HepG2 (cell line): Measurements from ENCODE around the gene TMEM144. TPM values are rescaled to one million over a fixed set of nuclear protein-coding genes. Genes with fewer than 3 reads are reported as not detected.
A peak's percentile ranks its signal among the peaks of the same experiment; 100 is the strongest.

Experiments used
- ATAC-seq: fragments of 200-7000 bp; cut with Tn5 transposase; 3 replicates; pipeline ENCODE4 v1.9.1; 2020; ENCODE audit warnings: mild to moderate bottlenecking, moderate library complexity
- BruUV-seq: library from RNA; stranded (reverse); fragments of 400-500 nt; replicated peaks from 2 replicates; lab custom pipeline; 2021; lab: Mats Ljungman, UMichigan
- CTCF ChIA-PET: fragments of 300-600 bp; formaldehyde crosslinking; extraction: SDS; loops from one replicate; lab custom pipeline; 2021; ENCODE audit warnings: low total read pairs, inconsistent platforms, low intra/inter-chr PET ratio; lab: Yijun Ruan, JAX
- POLR2A ChIA-PET: fragments of 350-600 bp; sonication (Branson Sonifier 250); formaldehyde crosslinking; loops from one replicate; lab custom pipeline; 2020; ENCODE audit warnings: antibody characterized with exemption, inconsistent platforms; lab: Yijun Ruan, JAX
- DNase-seq: peaks from one replicate; pipeline ENCODE4 v3.0.0-alpha.2; 2015; ENCODE audit warnings: low spot score
- FAIRE-seq: peaks from 3 replicates; lab custom pipeline; 2011; peaks lifted over from hg19 to GRCh38; lab: Jason Lieb, UNC
- H2AFZ ChIP-seq: one replicate; pipeline ENCODE4 v1.6.1; 2011; ENCODE audit warnings: low read length, inconsistent platforms
- H3K27ac ChIP-seq: fragments of 300-600 bp; 3 replicates; pipeline ENCODE4 v1.8.0; 2011; ENCODE audit warnings: mixed run types, mild to moderate bottlenecking, mixed read lengths, low read length, inconsistent platforms; ENCODE audit not compliant: insufficient read depth; ENCODE audit errors: extremely low read length
- H3K27me3 ChIP-seq, 2 experiments: fragments of 200-600 bp in 1 of 2; 2 replicates in 1 of 2; 3 replicates in 1 of 2; pipeline versions ENCODE4 v1.6.0 to v1.8.0; 2011; ENCODE audit warnings: low read length in 2 of 2, mild to moderate bottlenecking in 2 of 2, moderate library complexity in 2 of 2, inconsistent platforms in 1 of 2; ENCODE audit not compliant: insufficient read depth in 2 of 2, control insufficient read depth in 1 of 2
- H3K36me3 ChIP-seq, 2 experiments: fragments of 200-600 bp in 1 of 2; replicated peaks in 1 of 2; 2 replicates in 1 of 2; 3 replicates in 1 of 2; pipeline versions ENCODE4 v1.5.1 to v1.8.0; 2011; ENCODE audit warnings: low read length in 2 of 2, inconsistent platforms in 1 of 2; ENCODE audit not compliant: insufficient read depth in 2 of 2, control insufficient read depth in 1 of 2
- H3K4me1 ChIP-seq: 2 replicates; pipeline ENCODE4 v1.5.1; 2012; ENCODE audit warnings: low read length, inconsistent platforms; ENCODE audit not compliant: insufficient read depth
- H3K4me2 ChIP-seq: 2 replicates; pipeline ENCODE4 v1.6.0; 2011; ENCODE audit warnings: low read depth, low read length, inconsistent platforms
- H3K4me3 ChIP-seq, 3 experiments: fragments of 200-600 bp in 1 of 3; sonication (generic), shearing (Covaris generic) in 1 of 3; replicated peaks in 1 of 3; 2 replicates each; pipeline ENCODE4 v1.5.1; 2011 to 2016; ENCODE audit warnings: low read length in 3 of 3, inconsistent platforms in 2 of 3, low read depth in 2 of 3, mild to moderate bottlenecking in 2 of 3, control low read depth in 1 of 3, mixed read lengths in 1 of 3; ENCODE audit not compliant: insufficient read depth in 1 of 3
- H3K79me2 ChIP-seq: one replicate; pipeline ENCODE4 v1.6.1; 2011; ENCODE audit warnings: low read length, inconsistent platforms; ENCODE audit not compliant: insufficient read depth
- H3K9ac ChIP-seq: 2 replicates; pipeline ENCODE4 v1.6.0; 2011; ENCODE audit warnings: mild to moderate bottlenecking, low read depth, low read length, inconsistent platforms; ENCODE audit not compliant: insufficient read depth
- H3K9me3 ChIP-seq: 2 replicates; pipeline ENCODE4 v1.5.1; 2012; ENCODE audit warnings: mild to moderate bottlenecking, low read length
- H4K20me1 ChIP-seq: 2 replicates; pipeline ENCODE4 v1.6.0; 2011; ENCODE audit warnings: inconsistent platforms, mild to moderate bottlenecking, low read length, moderate library complexity; ENCODE audit not compliant: insufficient read depth
- ETV5 ChIP-seq: IDR thresholded peaks from 2 replicates; pipeline ENCODE4 v1.6.1; 2018; ENCODE audit warnings: missing biosample characterization, missing genetic modification reagents, inconsistent platforms, borderline replicate concordance
- GFI1 ChIP-seq: sonication (generic); formaldehyde crosslinking; IDR thresholded peaks from 2 replicates; pipeline ENCODE4 v1.5.0; 2020; ENCODE audit warnings: missing genetic modification reagents, mild to moderate bottlenecking, borderline replicate concordance
- HMG20B ChIP-seq: conservative IDR thresholded peaks from 2 replicates; pipeline ENCODE4 v1.6.1; 2016; ENCODE audit warnings: missing genetic modification reagents, missing compliant biosample characterization
- ISL2 ChIP-seq: sonication (generic); formaldehyde crosslinking; IDR thresholded peaks from 2 replicates; pipeline ENCODE4 v1.5.0; 2020; ENCODE audit warnings: missing genetic modification reagents
- POLR2A ChIP-seq, 2 experiments: IDR thresholded peaks; 2 replicates each; pipeline ENCODE4 v1.6.1; 2011; ENCODE audit warnings: low read depth in 2 of 2, low read length in 2 of 2, mild to moderate bottlenecking in 1 of 2, moderate library complexity in 1 of 2; ENCODE audit not compliant: insufficient read depth in 1 of 2
- RFXAP ChIP-seq: sonication (generic); formaldehyde crosslinking; IDR thresholded peaks from 2 replicates; pipeline ENCODE4 v1.4.0; 2020; ENCODE audit warnings: missing genetic modification reagents, borderline replicate concordance
- SMYD3 ChIP-seq: sonication (generic); formaldehyde crosslinking; IDR thresholded peaks from 2 replicates; pipeline ENCODE4 v1.8.1; 2023; ENCODE audit warnings: mild to moderate bottlenecking, missing genetic modification reagents
- TBP ChIP-seq: sonication (generic); formaldehyde crosslinking; IDR thresholded peaks from 2 replicates; pipeline ENCODE4 v1.5.0; 2020; ENCODE audit warnings: missing genetic modification reagents
- ZBTB38 ChIP-seq: sonication (generic); formaldehyde crosslinking; IDR thresholded peaks from 2 replicates; pipeline ENCODE4 v1.5.1; 2020; ENCODE audit warnings: mild to moderate bottlenecking, missing genetic modification reagents
- ZFAT ChIP-seq: sonication (generic); formaldehyde crosslinking; conservative IDR thresholded peaks from 2 replicates; pipeline ENCODE4 v1.8.1; 2023; ENCODE audit warnings: missing genetic modification reagents, inconsistent platforms
- ZMAT3 ChIP-seq: sonication (generic); formaldehyde crosslinking; conservative IDR thresholded peaks from 2 replicates; pipeline ENCODE4 v1.7.0; 2021; ENCODE audit warnings: missing genetic modification reagents
- ZNF317 ChIP-seq: sonication (generic); formaldehyde crosslinking; IDR thresholded peaks from 2 replicates; pipeline ENCODE4 v1.5.0; 2020; ENCODE audit warnings: mild to moderate bottlenecking, missing genetic modification reagents
- ZNF549 ChIP-seq: sonication (generic); formaldehyde crosslinking; IDR thresholded peaks from 2 replicates; pipeline ENCODE4 v1.5.0; 2020; ENCODE audit warnings: missing genetic modification reagents
- ZNF598 ChIP-seq: sonication (generic); formaldehyde crosslinking; IDR thresholded peaks from 2 replicates; pipeline ENCODE4 v1.5.1; 2020; ENCODE audit warnings: mild to moderate bottlenecking, missing genetic modification reagents, borderline replicate concordance
- ZNF607 ChIP-seq: sonication (generic); formaldehyde crosslinking; IDR thresholded peaks from 2 replicates; pipeline ENCODE4 v1.5.1; 2020; ENCODE audit warnings: missing genetic modification reagents, mild to moderate bottlenecking, borderline replicate concordance
- ZNF724P ChIP-seq: sonication (generic); formaldehyde crosslinking; IDR thresholded peaks from 2 replicates; pipeline ENCODE4 v1.8.0; 2022; ENCODE audit warnings: missing genetic modification reagents, borderline replicate concordance
- ZSCAN30 ChIP-seq: sonication (generic); formaldehyde crosslinking; IDR thresholded peaks from 2 replicates; pipeline ENCODE4 v1.5.0; 2020; ENCODE audit warnings: mild to moderate bottlenecking, missing genetic modification reagents
- WGBS: methylation state at CpG from one replicate; pipeline ENCODE4 v1.1.6; 2017; ENCODE audit warnings: low lambda C conversion rate; 5-methylcytosine and 5-hydroxymethylcytosine counted together
- in situ Hi-C: cut with HindIII; loops from 2 replicates; pipeline ENCODE4 v1.10.0; 2017; ENCODE audit warnings: low pct_unique_long_range_greater_than_20kb; ENCODE audit not compliant: extremely low pct_ligation_motif_present
- intact Hi-C: fragments of 100-400 bp; cut with micrococcal nuclease; formaldehyde crosslinking; loops from one replicate; pipeline ENCODE4 v1.10.0; 2022; ENCODE audit not compliant: unreplicated experiment
- polyA plus RNA-seq, 8 experiments: library from polyadenylated mRNA; depleted of rRNA in 3 of 8; stranded (reverse) in 7 of 8; unstranded in 1 of 8; fragments of >200 nt; fragmentation: Illumina TruSeq in 4 of 8; extraction: Trizol in 4 of 8; gene quantifications; 2 replicates each; pipeline versions ENCODE4 v1.2.1 to v1.2.3, GENCODE V29; 2011 to 2016; ENCODE audit warnings: low read depth in 4 of 8, missing spikeins in 1 of 8, mixed read lengths in 1 of 8; ENCODE audit not compliant: insufficient read depth in 1 of 8
- total RNA-seq, 5 experiments: library from RNA; depleted of rRNA; stranded (reverse); fragments of >200 nt; fragmentation: Illumina TruSeq; extraction: Trizol; gene quantifications; 2 replicates each; pipeline ENCODE4 v1.2.3, GENCODE V29; 2016; ENCODE audit warnings: low read depth in 1 of 5
- TF ChIP-seq, protein P1 (sequence below): sonication (generic); formaldehyde crosslinking; IDR thresholded peaks from 2 replicates; pipeline ENCODE4 v1.4.0; 2020; ENCODE audit warnings: missing genetic modification reagents, borderline replicate concordance
- TF ChIP-seq, protein P2 (sequence below): sonication (generic); formaldehyde crosslinking; IDR thresholded peaks from 2 replicates; pipeline ENCODE4 v1.4.0; 2020; ENCODE audit warnings: missing genetic modification reagents
- TF ChIP-seq, protein P3 (sequence below): sonication (generic); formaldehyde crosslinking; IDR thresholded peaks from 2 replicates; pipeline ENCODE4 v1.4.0; 2020; ENCODE audit warnings: missing genetic modification reagents; ENCODE audit errors: not compliant biosample characterization

The TMEM144 gene
- total and polyA plus RNA-seq, 2 of the 13 experiments (the other 11 are each of a cell fraction or from before 2014, with no cell fraction given) = 10.9 to 12.3 TPM

DNA sequence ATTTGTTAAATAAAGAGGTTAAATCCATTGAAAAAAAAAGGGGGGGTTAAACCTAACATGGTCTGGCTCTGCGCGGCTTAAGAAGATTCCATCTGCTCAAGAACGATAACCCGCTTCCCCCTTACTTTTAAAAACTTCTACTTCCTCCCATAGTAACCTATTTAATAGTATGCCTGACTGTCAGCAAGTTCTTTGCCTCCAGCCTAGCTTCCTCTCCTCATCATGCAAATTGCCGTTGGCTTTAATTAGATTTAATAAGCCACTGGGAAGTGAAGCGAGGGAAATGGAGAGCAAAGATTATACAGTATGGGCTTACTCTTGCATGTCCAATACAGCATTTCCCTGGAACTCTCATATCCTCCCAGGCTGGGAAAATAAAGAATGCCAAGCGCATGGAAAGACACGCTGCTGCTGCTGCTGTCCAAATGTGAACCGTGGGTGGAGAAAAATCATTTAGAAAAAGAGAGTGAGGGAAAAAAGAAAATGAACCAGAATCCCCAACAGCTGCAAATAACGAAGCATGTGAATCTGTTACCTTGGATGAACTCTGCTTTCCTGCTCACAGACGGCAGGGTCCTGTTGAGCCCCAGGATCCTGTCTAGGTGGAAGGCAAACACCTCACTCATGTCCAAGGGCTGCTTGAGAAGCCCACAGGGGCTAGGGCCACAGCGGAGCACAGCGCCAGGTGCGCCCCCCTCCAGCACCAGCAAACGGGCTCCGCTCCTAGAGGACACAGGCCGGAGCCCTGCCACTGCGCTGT, 40.2 kb upstream of the TMEM144 start:
- peak; percentile 4 for DNase-seq
- H4K20me1 ChIP-seq = no peaks in the 10 kb centered on the region; the same call in 1 of the 2 replicates
- H3K9me3 ChIP-seq = no peaks in the 10 kb centered on the region
- 44% methylated on average over 11 of the region's 18 CpGs for WGBS
- peaks cover 80% of the 10 kb centered on the region for H3K79me2 ChIP-seq
- no peaks in the 10 kb centered on the region for H3K27me3 ChIP-seq
- ChIA-PET CTCF (interaction anchor here (3.7 kb wide), 1 partner anchor 178 kb away, joined by 50 read pairs; no protein-coding TSS in a partner anchor), POLR2A (interaction anchor here (1.5 to 2.7 kb wide), 2 partner anchors 110 to 176 kb away, joined by 3 to 25 read pairs; no protein-coding TSS in a partner anchor)
- in situ Hi-C loops = loop anchor here (5.0 kb wide), 1 partner anchor 178 kb away; no protein-coding TSS in a partner anchor
- peaks cover 0 to 1% of the 10 kb centered on the region in 2 experiments; a peak in 2 of 5 replicates for H3K36me3 ChIP-seq
- intact Hi-C loops = loop anchor here (10.0 kb wide), 2 partner anchors 355 to 655 kb away; no protein-coding TSS in a partner anchor
- H3K4me3 ChIP-seq = peak overlapping the region; percentile 73 to 87 (median 78)
- H3K27ac ChIP-seq = peak overlapping the region; percentile 79
- H3K4me1 ChIP-seq = peaks cover 85% of the 10 kb centered on the region
- peak overlapping the region; percentile 72 for H3K4me2 ChIP-seq
- no peak for FAIRE-seq
- H2AFZ ChIP-seq = peak overlapping the region; percentile 10
- BruUV-seq = no TSS peak
- H3K9ac ChIP-seq = peak overlapping the region; percentile 76
- peak; percentile 32 for ATAC-seq
- TF ChIP-seq ZMAT3 (CRISPR knock-in tag) = no peak
- TF ChIP-seq TBP (CRISPR knock-in tag) = no peak
- no peak for TF ChIP-seq GFI1 (CRISPR knock-in tag)
- TF ChIP-seq, protein P1, sequence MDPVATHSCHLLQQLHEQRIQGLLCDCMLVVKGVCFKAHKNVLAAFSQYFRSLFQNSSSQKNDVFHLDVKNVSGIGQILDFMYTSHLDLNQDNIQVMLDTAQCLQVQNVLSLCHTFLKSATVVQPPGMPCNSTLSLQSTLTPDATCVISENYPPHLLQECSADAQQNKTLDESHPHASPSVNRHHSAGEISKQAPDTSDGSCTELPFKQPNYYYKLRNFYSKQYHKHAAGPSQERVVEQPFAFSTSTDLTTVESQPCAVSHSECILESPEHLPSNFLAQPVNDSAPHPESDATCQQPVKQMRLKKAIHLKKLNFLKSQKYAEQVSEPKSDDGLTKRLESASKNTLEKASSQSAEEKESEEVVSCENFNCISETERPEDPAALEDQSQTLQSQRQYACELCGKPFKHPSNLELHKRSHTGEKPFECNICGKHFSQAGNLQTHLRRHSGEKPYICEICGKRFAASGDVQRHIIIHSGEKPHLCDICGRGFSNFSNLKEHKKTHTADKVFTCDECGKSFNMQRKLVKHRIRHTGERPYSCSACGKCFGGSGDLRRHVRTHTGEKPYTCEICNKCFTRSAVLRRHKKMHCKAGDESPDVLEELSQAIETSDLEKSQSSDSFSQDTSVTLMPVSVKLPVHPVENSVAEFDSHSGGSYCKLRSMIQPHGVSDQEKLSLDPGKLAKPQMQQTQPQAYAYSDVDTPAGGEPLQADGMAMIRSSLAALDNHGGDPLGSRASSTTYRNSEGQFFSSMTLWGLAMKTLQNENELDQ (CRISPR knock-in tag) = no peak
- no peak for TF ChIP-seq SMYD3
- TF ChIP-seq ZBTB38 = peak; percentile 61; the same call in 1 of the 2 replicates
- TF ChIP-seq ETV5 = 0 out of 2 replicates have a peak, but pooled peaks have one; percentile 28
- TF ChIP-seq, protein P2, sequence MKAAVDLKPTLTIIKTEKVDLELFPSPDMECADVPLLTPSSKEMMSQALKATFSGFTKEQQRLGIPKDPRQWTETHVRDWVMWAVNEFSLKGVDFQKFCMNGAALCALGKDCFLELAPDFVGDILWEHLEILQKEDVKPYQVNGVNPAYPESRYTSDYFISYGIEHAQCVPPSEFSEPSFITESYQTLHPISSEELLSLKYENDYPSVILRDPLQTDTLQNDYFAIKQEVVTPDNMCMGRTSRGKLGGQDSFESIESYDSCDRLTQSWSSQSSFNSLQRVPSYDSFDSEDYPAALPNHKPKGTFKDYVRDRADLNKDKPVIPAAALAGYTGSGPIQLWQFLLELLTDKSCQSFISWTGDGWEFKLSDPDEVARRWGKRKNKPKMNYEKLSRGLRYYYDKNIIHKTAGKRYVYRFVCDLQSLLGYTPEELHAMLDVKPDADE (CRISPR knock-in tag) = 0 out of 2 replicates have a peak, but pooled peaks have one; percentile 30
- peak; percentile 13; the same call in 1 of the 2 replicates for TF ChIP-seq RFXAP (CRISPR knock-in tag)
- TF ChIP-seq ZNF317 (CRISPR knock-in tag) = no peak
- no peak for TF ChIP-seq ZFAT (CRISPR knock-in tag)
- TF ChIP-seq HMG20B = no peak
- TF ChIP-seq ISL2 (CRISPR knock-in tag) = 0 out of 2 replicates have a peak, but pooled peaks have one; percentile 21
- TF ChIP-seq, protein P3, sequence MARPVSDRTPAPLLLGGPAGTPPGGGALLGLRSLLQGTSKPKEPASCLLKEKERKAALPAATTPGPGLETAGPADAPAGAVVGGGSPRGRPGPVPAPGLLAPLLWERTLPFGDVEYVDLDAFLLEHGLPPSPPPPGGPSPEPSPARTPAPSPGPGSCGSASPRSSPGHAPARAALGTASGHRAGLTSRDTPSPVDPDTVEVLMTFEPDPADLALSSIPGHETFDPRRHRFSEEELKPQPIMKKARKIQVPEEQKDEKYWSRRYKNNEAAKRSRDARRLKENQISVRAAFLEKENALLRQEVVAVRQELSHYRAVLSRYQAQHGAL (CRISPR knock-in tag) = no peak
- 0 out of 4 replicates have a peak, but pooled peaks of 1 of the 2 experiments have one; percentile 15 for TF ChIP-seq POLR2A (IDR thresholded peaks at IDR 0.05; ENCODE audit: insufficient read depth in 1 of 2, low read depth in 2 of 2, low read length in 2 of 2)
- no peak for TF ChIP-seq ZNF607 (CRISPR knock-in tag)
- peak; percentile 76; the same call in 1 of the 2 replicates for TF ChIP-seq ZSCAN30 (CRISPR knock-in tag)
- 0 out of 2 replicates have a peak, but pooled peaks have one; percentile 13 for TF ChIP-seq ZNF598 (CRISPR knock-in tag)
- 0 out of 2 replicates have a peak, but pooled peaks have one; percentile 52 for TF ChIP-seq ZNF724P (CRISPR knock-in tag)
- TF ChIP-seq ZNF549 (CRISPR knock-in tag) = no peak
